Astrocyte (in vitro differentiated cells and primary cell): ENCODE results near the gene GYS1. TPM values are rescaled to one million over a fixed set of nuclear protein-coding genes. Genes with fewer than 3 reads are reported as not detected.

Experiments used
- DNase-seq: peaks from one replicate; pipeline ENCODE4 v3.0.0-alpha.2; 2010; ENCODE audit warnings: low read depth
- FAIRE-seq: peaks from 2 replicates; lab custom pipeline; 2011; peaks lifted over from hg19 to GRCh38; lab: Jason Lieb, UNC
- H2AFZ ChIP-seq: 2 replicates; pipeline ENCODE4 v1.6.0; 2012; ENCODE audit warnings: low read depth, low read length, inconsistent platforms
- H3K27ac ChIP-seq: 2 replicates; pipeline ENCODE4 v1.5.1; 2011; ENCODE audit warnings: low read depth, low read length, inconsistent platforms
- H3K27me3 ChIP-seq: 2 replicates; pipeline ENCODE4 v1.6.0; 2011; ENCODE audit warnings: low read length, inconsistent platforms; ENCODE audit not compliant: insufficient read depth
- H3K36me3 ChIP-seq: 2 replicates; pipeline ENCODE4 v1.5.1; 2011; ENCODE audit warnings: low read length, inconsistent platforms; ENCODE audit not compliant: insufficient read depth
- H3K4me1 ChIP-seq: 2 replicates; pipeline ENCODE4 v1.5.1; 2011; ENCODE audit warnings: low read length, inconsistent platforms; ENCODE audit not compliant: insufficient read depth
- H3K4me2 ChIP-seq: 2 replicates; pipeline ENCODE4 v1.6.0; 2012; ENCODE audit warnings: low read length, inconsistent platforms
- H3K4me3 ChIP-seq: 2 replicates; pipeline ENCODE4 v1.5.1; 2011; ENCODE audit warnings: low read depth, mild to moderate bottlenecking, low read length, inconsistent platforms; ENCODE audit not compliant: insufficient read depth
- H3K79me2 ChIP-seq: 2 replicates; pipeline ENCODE4 v1.6.0; 2012; ENCODE audit warnings: mild to moderate bottlenecking, low read length, inconsistent platforms; ENCODE audit not compliant: insufficient read depth
- H3K9ac ChIP-seq: 2 replicates; pipeline ENCODE4 v1.6.0; 2012; ENCODE audit warnings: mild to moderate bottlenecking, low read length, inconsistent platforms
- H3K9me3 ChIP-seq: 2 replicates; pipeline ENCODE4 v1.5.1; 2012; ENCODE audit warnings: low read depth, mild to moderate bottlenecking, low read length, inconsistent platforms; ENCODE audit not compliant: insufficient read depth
- H4K20me1 ChIP-seq: 2 replicates; pipeline ENCODE4 v1.6.0; 2012; ENCODE audit warnings: low read length, inconsistent platforms; ENCODE audit not compliant: insufficient read depth
- H3K27ac Mint-ChIP-seq: one replicate; pipeline ENCODE4 v1.8.0; 2021; ENCODE audit warnings: mild to moderate bottlenecking, mixed read lengths; ENCODE audit not compliant: unreplicated experiment
- H3K27me3 Mint-ChIP-seq: one replicate; pipeline ENCODE4 v1.8.0; 2021; ENCODE audit warnings: low read depth, mixed read lengths; ENCODE audit not compliant: unreplicated experiment
- H3K36me3 Mint-ChIP-seq: one replicate; pipeline ENCODE4 v1.8.0; 2021; ENCODE audit warnings: low read depth, mixed read lengths; ENCODE audit not compliant: unreplicated experiment
- H3K4me1 Mint-ChIP-seq: one replicate; pipeline ENCODE4 v1.8.0; 2021; ENCODE audit warnings: low read depth, mixed read lengths; ENCODE audit not compliant: unreplicated experiment
- H3K4me3 Mint-ChIP-seq: one replicate; pipeline ENCODE4 v1.8.0; 2021; ENCODE audit warnings: mild to moderate bottlenecking, moderate library complexity, mixed read lengths; ENCODE audit not compliant: unreplicated experiment
- H3K9me3 Mint-ChIP-seq: one replicate; pipeline ENCODE4 v1.8.0; 2021; ENCODE audit warnings: mild to moderate bottlenecking, mixed read lengths; ENCODE audit not compliant: unreplicated experiment
- CTCF ChIP-seq: IDR thresholded peaks from 2 replicates; pipeline ENCODE4 v1.5.1; 2011; ENCODE audit warnings: low read depth, mild to moderate bottlenecking, inconsistent platforms, low read length, moderate library complexity; ENCODE audit not compliant: insufficient read depth
- EZH2 ChIP-seq: IDR thresholded peaks from 2 replicates; pipeline ENCODE4 v1.6.1; 2012; ENCODE audit warnings: mild to moderate bottlenecking, low read length, inconsistent platforms; ENCODE audit not compliant: insufficient read depth
- total RNA-seq: library from RNA; stranded (reverse); gene quantifications from 2 replicates; pipeline ENCODE4 v1.2.1, GENCODE V29; 2021

Gene GYS1
- total RNA-seq, 1 donor from 2014 or later: 86.0 TPM

- no peak within 1 kb of the TSS for H3K4me3 Mint-ChIP-seq
- peaks cover 2% of the 10 kb centered on the region for H3K27me3 Mint-ChIP-seq
- peaks cover 12% of the 10 kb centered on the region for H3K4me1 Mint-ChIP-seq
- H3K27ac Mint-ChIP-seq: no peak within 1 kb of the TSS
- Histone ChIP-seq H3K27ac (peak within 1 kb of the TSS; percentile 33), H3K79me2 (no peaks in the 10 kb centered on the region), H4K20me1 (peaks cover 4% of the 10 kb centered on the region), H3K27me3 (no peaks in the 10 kb centered on the region), H3K9ac (peak within 1 kb of the TSS; percentile 77), H3K4me2 (peak within 1 kb of the TSS; percentile 87), H3K4me3 (peak within 1 kb of the TSS; percentile 60), H3K9me3 (no peaks in the 10 kb centered on the region), H3K4me1 (peaks cover 18% of the 10 kb centered on the region), H2AFZ (peak within 1 kb of the TSS; percentile 35), H3K36me3 (peaks cover 6% of the 10 kb centered on the region)
- H3K9me3 Mint-ChIP-seq: no peaks in the 10 kb centered on the region
- FAIRE-seq (no peak), DNase-seq (no peak)
- TF ChIP-seq CTCF (no peak), EZH2 (no peak)
- H3K36me3 Mint-ChIP-seq: peaks cover 17% of the 10 kb centered on the region
Observed at GRCh38 chr19:49017041-49017665, 24.0 kb upstream of the GYS1 start, which contains the start of gene LHB. LHB (minus strand) TSS chr19:49017091; CDS start chr19:49017081, 10 bp downstream.

GRCh38 chr19:49016067-49016839 is 23.1 kb upstream of the GYS1 start:
- Histone ChIP-seq H3K27ac (no peak overlapping the region), H3K36me3 (peaks cover 6% of the 10 kb centered on the region), H3K4me3 (no peak overlapping the region), H3K27me3 (no peaks in the 10 kb centered on the region), H2AFZ (no peak overlapping the region), H3K9me3 (no peaks in the 10 kb centered on the region), H4K20me1 (peaks cover 4% of the 10 kb centered on the region), H3K4me2 (no peak overlapping the region), H3K4me1 (peaks cover 18% of the 10 kb centered on the region), H3K79me2 (no peaks in the 10 kb centered on the region), H3K9ac (no peak overlapping the region)
- Mint-ChIP-seq H3K27me3 (peaks cover 2% of the 10 kb centered on the region), H3K27ac (no peak overlapping the region), H3K36me3 (peaks cover 19% of the 10 kb centered on the region), H3K4me1 (peaks cover 7% of the 10 kb centered on the region), H3K4me3 (no peak overlapping the region), H3K9me3 (no peaks in the 10 kb centered on the region)
- FAIRE-seq (no peak), DNase-seq (no peak)
- no peak for TF ChIP-seq CTCF
- TF ChIP-seq EZH2: no peak
